ENCODE data around the gene NELL1. TPM values are rescaled to one million over a fixed set of nuclear protein-coding genes. Genes with fewer than 3 reads are reported as not detected.

The NELL1 gene
- total RNA-seq, 1 experiment from 2014 or later: not detected

DNA sequence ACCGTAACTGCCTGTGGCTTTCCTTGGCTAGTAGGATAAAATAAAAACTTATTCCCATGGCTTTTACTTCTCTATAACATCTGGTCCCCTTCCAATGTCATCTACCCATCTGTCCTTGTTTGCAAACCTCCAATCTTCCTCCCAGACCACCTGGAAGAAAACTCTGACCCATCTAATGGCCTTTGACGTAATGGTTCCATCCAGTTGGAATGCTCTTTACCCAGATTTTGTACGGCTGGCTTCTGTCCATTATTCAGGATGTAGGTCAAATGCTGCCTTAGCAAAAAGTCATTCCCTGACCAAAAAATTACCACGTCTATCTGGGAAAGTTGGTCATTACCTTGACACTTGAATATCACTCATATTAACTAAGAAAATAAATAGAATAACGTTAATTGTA lies 945.6 kb downstream of the NELL1 start:
- ATAC-seq (no peak), DNase-seq (ENCODE audit: low read depth, low spot score) (no peak)
- Histone ChIP-seq H3K36me3 (ENCODE audit: control insufficient read depth, insufficient read depth, low read length) (no peaks in the 10 kb centered on the region), H3K9me3 (ENCODE audit: control insufficient read depth, insufficient read depth, low read depth, low read length) (no peaks in the 10 kb centered on the region), H3K27ac (ENCODE audit: low read length) (no peak overlapping the region), H3K4me3 (ENCODE audit: low read depth in 2 of 2, low read length in 2 of 2) (no peak overlapping the region), H3K27me3 (ENCODE audit: control insufficient read depth, insufficient read depth, low read length) (no peaks in the 10 kb centered on the region), H3K4me1 (ENCODE audit: control insufficient read depth, insufficient read depth, low read length) (no peaks in the 10 kb centered on the region)
- BruUV-seq (replicated peaks): no TSS peak
- CTCF ChIA-PET: no interaction called here
- intact Hi-C loops (cut with micrococcal nuclease; ENCODE audit: unreplicated experiment): no loop called here
- no peak for TF ChIP-seq TCF7L2 (IDR thresholded peaks at IDR 0.05; ENCODE audit: low read depth, low read length)
- no peak for TF ChIP-seq POLR2AphosphoS5 (IDR thresholded peaks at IDR 0.05; ENCODE audit: low read depth, low read length)
- TF ChIP-seq SIN3A (IDR thresholded peaks at IDR 0.05; ENCODE audit: borderline replicate concordance, insufficient read depth, low read depth, low read length): no peak
- no peak for TF ChIP-seq CTCF (IDR thresholded peaks at IDR 0.05)
- no peak for TF ChIP-seq REST (IDR thresholded peaks at IDR 0.05; ENCODE audit: insufficient read depth in 1 of 2, low read depth in 2 of 2, low read length in 1 of 2)
- in situ Hi-C loops (cut with HindIII; ENCODE audit: low pct_unique_long_range_greater_than_20kb, low sequenced_read_pairs): no loop called here
- POLR2A ChIA-PET: no interaction called here

DNA sequence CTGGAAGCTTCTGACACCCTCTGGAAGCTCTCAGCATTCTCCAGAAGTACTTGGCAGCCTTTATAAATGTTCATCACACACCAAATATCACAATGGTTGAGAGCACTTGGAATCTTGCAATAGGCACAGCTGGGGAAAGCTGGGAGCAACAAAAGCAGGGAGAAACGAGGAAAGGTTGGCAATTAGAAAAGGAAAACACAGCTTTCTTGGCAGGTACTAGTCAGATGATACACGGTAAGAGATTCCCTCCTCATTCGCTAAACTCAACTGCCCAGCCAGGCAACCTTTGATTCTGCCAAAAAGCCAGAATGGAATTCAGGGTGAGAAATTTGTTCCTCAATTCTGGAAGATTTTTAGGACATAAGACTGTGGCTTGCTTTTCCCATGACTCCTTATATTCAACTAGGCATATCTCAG lies 946.6 kb downstream of the NELL1 start:
- H3K4me1 ChIP-seq (ENCODE audit: control insufficient read depth, insufficient read depth, low read length): no peaks in the 10 kb centered on the region
- H3K36me3 ChIP-seq (ENCODE audit: control insufficient read depth, insufficient read depth, low read length): no peaks in the 10 kb centered on the region
- no peak overlapping the region for H3K4me3 ChIP-seq (ENCODE audit: low read depth in 2 of 2, low read length in 2 of 2)
- no peak for ATAC-seq
- POLR2A ChIA-PET: no interaction called here
- in situ Hi-C loops (cut with HindIII; ENCODE audit: low pct_unique_long_range_greater_than_20kb, low sequenced_read_pairs) (no loop called here), intact Hi-C loops (cut with micrococcal nuclease; ENCODE audit: unreplicated experiment) (no loop called here)
- TF ChIP-seq TCF7L2 (IDR thresholded peaks at IDR 0.05; ENCODE audit: low read depth, low read length): no peak
- no peak for TF ChIP-seq CTCF (IDR thresholded peaks at IDR 0.05)
- TF ChIP-seq POLR2AphosphoS5 (IDR thresholded peaks at IDR 0.05; ENCODE audit: low read depth, low read length): no peak
- H3K9me3 ChIP-seq (ENCODE audit: control insufficient read depth, insufficient read depth, low read depth, low read length): no peaks in the 10 kb centered on the region
- no peaks in the 10 kb centered on the region for H3K27me3 ChIP-seq (ENCODE audit: control insufficient read depth, insufficient read depth, low read length)
- no peak for DNase-seq (ENCODE audit: low read depth, low spot score)
- BruUV-seq (replicated peaks): no TSS peak
- no peak overlapping the region for H3K27ac ChIP-seq (ENCODE audit: low read length)
- CTCF ChIA-PET: no interaction called here

- in situ Hi-C loops (cut with HindIII; ENCODE audit: low pct_unique_long_range_greater_than_20kb, low sequenced_read_pairs) (no loop called here), intact Hi-C loops (cut with micrococcal nuclease; ENCODE audit: unreplicated experiment) (no loop called here)
- Histone ChIP-seq H3K27me3 (ENCODE audit: control insufficient read depth, insufficient read depth, low read length) (no peaks in the 10 kb centered on the region), H3K9me3 (ENCODE audit: control insufficient read depth, insufficient read depth, low read depth, low read length) (no peaks in the 10 kb centered on the region), H3K27ac (ENCODE audit: low read length) (no peak overlapping the region), H3K4me3 (ENCODE audit: low read depth in 2 of 2, low read length in 2 of 2) (no peak overlapping the region), H3K4me1 (ENCODE audit: control insufficient read depth, insufficient read depth, low read length) (no peaks in the 10 kb centered on the region), H3K36me3 (ENCODE audit: control insufficient read depth, insufficient read depth, low read length) (no peaks in the 10 kb centered on the region; the same call in 1 of the 2 replicates)
- no peak for DNase-seq (ENCODE audit: low read depth, low spot score)
- BruUV-seq (replicated peaks): no TSS peak
- no peak for ATAC-seq
- no peak for TF ChIP-seq SIN3A (IDR thresholded peaks at IDR 0.05; ENCODE audit: borderline replicate concordance, insufficient read depth, low read depth, low read length)
- TF ChIP-seq TCF7L2 (IDR thresholded peaks at IDR 0.05; ENCODE audit: low read depth, low read length): no peak
- no peak for TF ChIP-seq POLR2AphosphoS5 (IDR thresholded peaks at IDR 0.05; ENCODE audit: low read depth, low read length)
- CTCF ChIA-PET: no interaction called here
- POLR2A ChIA-PET: no interaction called here
Measured at GRCh38 chr11:21622566-21622965, 953.2 kb downstream of the NELL1 start.
